Keratinocyte (primary cell): ENCODE results near the gene TRA2A. TPM values are rescaled to one million over a fixed set of nuclear protein-coding genes. Genes with fewer than 3 reads are reported as not detected.

ENCODE experiments used
- DNase-seq: peaks from one replicate; pipeline ENCODE4 v3.0.0-alpha.2; 2011; ENCODE audit warnings: low read depth, missing footprints, low spot score
- FAIRE-seq: peaks from 2 replicates; lab custom pipeline; 2011; peaks lifted over from hg19 to GRCh38; lab: Jason Lieb, UNC
- H2AFZ ChIP-seq: 2 replicates; pipeline ENCODE4 v1.6.0; 2012; ENCODE audit warnings: low read length, control low read depth, inconsistent platforms; ENCODE audit not compliant: control insufficient read depth
- H3K27ac ChIP-seq: 2 replicates; pipeline ENCODE4 v1.5.1; 2011; ENCODE audit warnings: low read length; ENCODE audit not compliant: control insufficient read depth, insufficient read depth
- H3K27me3 ChIP-seq: 3 replicates; pipeline ENCODE4 v1.6.0; 2011; ENCODE audit warnings: low read length; ENCODE audit not compliant: control insufficient read depth, insufficient read depth; ENCODE audit errors: extremely low read depth
- H3K36me3 ChIP-seq, 2 experiments: 2 replicates in 1 of 2; 3 replicates in 1 of 2; pipeline ENCODE4 v1.5.1; 2011; ENCODE audit warnings: low read length in 2 of 2, mild to moderate bottlenecking in 1 of 2; ENCODE audit not compliant: control insufficient read depth in 2 of 2, insufficient read depth in 2 of 2; ENCODE audit errors: extremely low read depth in 1 of 2
- H3K4me1 ChIP-seq: 3 replicates; pipeline ENCODE4 v1.5.1; 2011; ENCODE audit warnings: low read length; ENCODE audit not compliant: control insufficient read depth, insufficient read depth; ENCODE audit errors: extremely low read depth
- H3K4me2 ChIP-seq: 3 replicates; pipeline ENCODE4 v1.6.0; 2011; ENCODE audit warnings: low read depth, low read length; ENCODE audit not compliant: control insufficient read depth, insufficient read depth; ENCODE audit errors: extremely low read depth
- H3K4me3 ChIP-seq, 3 experiments: fragments of 200-600 bp in 1 of 3; sonication (generic) in 1 of 3; 2 replicates in 2 of 3; 3 replicates in 1 of 3; pipeline ENCODE4 v1.5.1; 2011 to 2016; ENCODE audit warnings: low read length in 3 of 3, mild to moderate bottlenecking in 3 of 3, control low read depth in 2 of 3, inconsistent platforms in 1 of 3, low read depth in 1 of 3, mixed read lengths in 1 of 3, mixed run types in 1 of 3, moderate library complexity in 1 of 3; ENCODE audit not compliant: control insufficient read depth in 2 of 3, insufficient read depth in 2 of 3; ENCODE audit errors: extremely low read depth in 1 of 3
- H3K79me2 ChIP-seq: 2 replicates; pipeline ENCODE4 v1.6.0; 2012; ENCODE audit warnings: low read length; ENCODE audit not compliant: control insufficient read depth, insufficient read depth
- H3K9ac ChIP-seq: 3 replicates; pipeline ENCODE4 v1.6.0; 2011; ENCODE audit warnings: low read length; ENCODE audit not compliant: control insufficient read depth, insufficient read depth; ENCODE audit errors: extremely low read depth
- H3K9me1 ChIP-seq: 3 replicates; pipeline ENCODE4 v1.6.0; 2011; ENCODE audit warnings: low read length; ENCODE audit not compliant: control insufficient read depth, insufficient read depth; ENCODE audit errors: extremely low read depth
- H3K9me3 ChIP-seq: 2 replicates; pipeline ENCODE4 v1.5.1; 2012; ENCODE audit warnings: low read depth, low read length; ENCODE audit not compliant: control insufficient read depth
- H4K20me1 ChIP-seq: 3 replicates; pipeline ENCODE4 v1.6.0; 2011; ENCODE audit warnings: low read length; ENCODE audit not compliant: control insufficient read depth, insufficient read depth; ENCODE audit errors: extremely low read depth
- EZH2 ChIP-seq: IDR thresholded peaks from one replicate; pipeline ENCODE4 v1.6.1; 2012; ENCODE audit warnings: inconsistent platforms, mild to moderate bottlenecking, low read length, moderate library complexity
- dilution Hi-C: fragments of 300-500 bp; cut with MboI; formaldehyde crosslinking; loops from one replicate; pipeline ENCODE4 v1.7.0; 2020; ENCODE audit warnings: low sequenced_read_pairs; ENCODE audit not compliant: extremely low pct_ligation_motif_present
- polyA plus RNA-seq, 5 experiments: library from polyadenylated mRNA; depleted of rRNA in 3 of 5; stranded (reverse) in 3 of 5; stranded (forward) in 1 of 5; unstranded in 1 of 5; fragments of >200 nt; gene quantifications; 1 replicate in 1 of 5; 2 replicates in 3 of 5; 3 replicates in 1 of 5; pipeline versions ENCODE4 v1.2.1 to v1.2.3, GENCODE V29; 2011 to 2012; ENCODE audit warnings: missing spikeins in 2 of 5, low read depth in 1 of 5, low replicate concordance in 1 of 5
- TF ChIP-seq, protein P1 (sequence below), 3 experiments: IDR thresholded peaks in 1 of 3; conservative IDR thresholded peaks in 1 of 3; optimal IDR thresholded peaks in 1 of 3; 2 replicates in 2 of 3; 3 replicates in 1 of 3; pipeline versions ENCODE3 to v1.5.1; 2011; ENCODE audit warnings: low read length in 3 of 3, mild to moderate bottlenecking in 3 of 3, moderate library complexity in 2 of 3, control low read depth in 1 of 3, inconsistent platforms in 1 of 3; ENCODE audit not compliant: insufficient read depth in 2 of 3; ENCODE audit errors: extremely low read depth in 1 of 3

Gene TRA2A
- polyA plus RNA-seq, 1 donor (not counting 4 experiments of a cell fraction or from before 2014, with no cell fraction given), result 92.6 TPM

DNA sequence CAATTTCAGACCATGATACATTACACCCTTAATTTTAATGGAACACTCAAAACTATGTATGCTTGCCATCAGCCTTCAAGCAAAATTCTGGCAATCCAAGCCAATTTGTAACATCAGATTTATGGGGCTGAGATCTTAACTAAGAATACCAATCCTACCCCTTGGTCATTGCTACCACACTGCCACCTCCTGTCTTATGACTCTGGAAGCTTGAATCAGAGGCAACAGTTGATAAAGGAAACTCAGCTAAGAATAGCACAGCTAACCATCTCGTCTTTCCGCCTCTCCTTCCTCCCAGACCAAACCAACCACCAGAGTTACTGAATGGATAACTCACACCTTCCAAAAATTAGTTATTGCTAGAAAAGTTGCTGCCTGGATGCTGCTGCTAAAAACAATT, 68.9 kb downstream of the TRA2A start:
- Histone ChIP-seq H3K79me2 (peaks cover 38% of the 10 kb centered on the region), H2AFZ (no peak overlapping the region), H3K36me3 (no peaks in the 10 kb centered on the region), H3K4me1 (peaks cover 17% of the 10 kb centered on the region), H3K27me3 (peaks cover 14% of the 10 kb centered on the region), H3K9me3 (no peaks in the 10 kb centered on the region), H4K20me1 (no peaks in the 10 kb centered on the region), H3K9me1 (no peaks in the 10 kb centered on the region), H3K4me2 (no peak overlapping the region), H3K4me3 (no peak overlapping the region), H3K9ac (no peak overlapping the region), H3K27ac (no peak overlapping the region)
- peak; percentile 29 for TF ChIP-seq EZH2
- TF ChIP-seq, protein P1, sequence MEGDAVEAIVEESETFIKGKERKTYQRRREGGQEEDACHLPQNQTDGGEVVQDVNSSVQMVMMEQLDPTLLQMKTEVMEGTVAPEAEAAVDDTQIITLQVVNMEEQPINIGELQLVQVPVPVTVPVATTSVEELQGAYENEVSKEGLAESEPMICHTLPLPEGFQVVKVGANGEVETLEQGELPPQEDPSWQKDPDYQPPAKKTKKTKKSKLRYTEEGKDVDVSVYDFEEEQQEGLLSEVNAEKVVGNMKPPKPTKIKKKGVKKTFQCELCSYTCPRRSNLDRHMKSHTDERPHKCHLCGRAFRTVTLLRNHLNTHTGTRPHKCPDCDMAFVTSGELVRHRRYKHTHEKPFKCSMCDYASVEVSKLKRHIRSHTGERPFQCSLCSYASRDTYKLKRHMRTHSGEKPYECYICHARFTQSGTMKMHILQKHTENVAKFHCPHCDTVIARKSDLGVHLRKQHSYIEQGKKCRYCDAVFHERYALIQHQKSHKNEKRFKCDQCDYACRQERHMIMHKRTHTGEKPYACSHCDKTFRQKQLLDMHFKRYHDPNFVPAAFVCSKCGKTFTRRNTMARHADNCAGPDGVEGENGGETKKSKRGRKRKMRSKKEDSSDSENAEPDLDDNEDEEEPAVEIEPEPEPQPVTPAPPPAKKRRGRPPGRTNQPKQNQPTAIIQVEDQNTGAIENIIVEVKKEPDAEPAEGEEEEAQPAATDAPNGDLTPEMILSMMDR (optimal IDR thresholded peaks at IDR 0.05 in 1 of 3, IDR thresholded peaks at IDR 0.05 in 1 of 3, conservative IDR thresholded peaks at IDR 0.05 in 1 of 3; ENCODE audit: extremely low read depth in 1 of 3, insufficient read depth in 2 of 3, low read length in 3 of 3), result peak in 2 of 3 experiments; percentile 14 to 50
- dilution Hi-C loops, result no loop called here
- FAIRE-seq (no peak), DNase-seq (no peak)

DNA sequence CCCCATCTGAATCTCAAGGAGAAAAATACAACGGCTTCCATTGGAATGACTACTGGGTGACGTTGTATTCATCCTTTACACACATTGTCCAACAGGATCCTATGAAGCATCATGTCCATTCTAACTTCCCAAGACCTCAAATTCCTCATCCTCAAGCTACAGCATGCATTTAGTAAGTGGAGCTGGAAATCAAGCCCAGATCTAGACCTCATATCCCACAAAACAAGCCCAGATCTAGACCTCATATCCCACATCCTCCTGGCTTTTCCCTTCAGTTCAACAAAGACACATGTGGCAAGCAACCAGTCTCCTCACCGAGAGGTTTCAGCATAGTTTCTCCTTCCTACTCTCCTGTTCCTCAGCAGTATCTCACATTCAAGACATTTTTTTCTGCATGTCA, 73.7 kb downstream of the TRA2A start:
- Histone ChIP-seq H3K36me3 (no peaks in the 10 kb centered on the region), H3K27ac (no peak overlapping the region), H3K4me2 (no peak overlapping the region), H3K4me1 (no peaks in the 10 kb centered on the region), H3K9me1 (no peaks in the 10 kb centered on the region), H3K4me3 (no peak overlapping the region), H3K27me3 (no peaks in the 10 kb centered on the region), H3K79me2 (peaks cover 41% of the 10 kb centered on the region), H4K20me1 (peaks cover 2% of the 10 kb centered on the region), H3K9ac (no peak overlapping the region), H3K9me3 (no peaks in the 10 kb centered on the region), H2AFZ (no peak overlapping the region)
- DNase-seq (no peak), FAIRE-seq (peak; percentile 71)
- TF ChIP-seq EZH2, result no peak
- TF ChIP-seq, protein P1 (optimal IDR thresholded peaks at IDR 0.05 in 1 of 3, IDR thresholded peaks at IDR 0.05 in 1 of 3, conservative IDR thresholded peaks at IDR 0.05 in 1 of 3; ENCODE audit: extremely low read depth in 1 of 3, insufficient read depth in 2 of 3, low read length in 3 of 3), result no peak
- dilution Hi-C loops, result no loop called here
